NCI-H524 treated with DMSO at 0.1 percent for 48 hours (cell line): ENCODE results near the gene NFIC.
"Not testable (repeated sequence)": the region's sequence is repeated elsewhere in the genome, so short reads cannot be mapped to it uniquely, and the experiment has no call there.

Experiments used
- DNase-seq: peaks from one replicate; lab custom pipeline; 2025; lab: John Stamatoyannopoulos, UW

The NFIC gene

DNA sequence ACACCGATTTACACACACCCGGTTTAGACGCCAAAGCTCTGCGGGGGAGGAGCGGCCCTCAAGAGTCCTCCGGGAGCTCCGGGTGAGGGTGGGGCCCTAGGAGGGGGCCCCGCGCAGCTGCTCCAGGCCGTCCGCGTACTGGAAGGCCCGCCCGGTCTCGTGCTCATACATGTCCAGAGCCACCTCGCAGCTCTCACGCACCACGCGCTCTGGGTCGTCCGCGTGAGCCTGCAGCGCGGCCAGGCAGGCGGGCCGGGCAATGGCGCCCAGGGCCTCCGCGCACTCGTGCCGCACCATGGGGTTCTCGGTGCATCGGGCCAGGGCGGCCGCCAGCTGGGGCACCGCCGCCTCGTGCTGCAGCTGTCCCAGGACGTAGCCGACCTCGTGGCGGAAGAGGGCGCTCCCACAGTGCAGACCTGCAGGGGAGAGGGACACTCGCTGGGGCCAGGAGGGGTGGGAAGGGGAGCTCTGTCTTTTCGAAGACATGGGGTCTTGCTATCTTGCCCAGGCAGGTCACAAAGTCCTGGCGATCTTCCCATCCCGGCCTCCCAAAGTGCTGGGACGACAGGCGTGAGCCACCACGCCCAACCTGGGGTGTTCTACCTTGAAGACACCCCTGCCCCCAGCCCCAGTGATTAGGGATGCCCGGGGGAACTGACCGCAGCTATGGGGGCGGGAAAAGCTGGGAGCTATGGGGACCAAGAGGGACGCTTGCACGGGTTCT, 125.2 kb downstream of the NFIC start:
- DNase-seq: no peak

DNA sequence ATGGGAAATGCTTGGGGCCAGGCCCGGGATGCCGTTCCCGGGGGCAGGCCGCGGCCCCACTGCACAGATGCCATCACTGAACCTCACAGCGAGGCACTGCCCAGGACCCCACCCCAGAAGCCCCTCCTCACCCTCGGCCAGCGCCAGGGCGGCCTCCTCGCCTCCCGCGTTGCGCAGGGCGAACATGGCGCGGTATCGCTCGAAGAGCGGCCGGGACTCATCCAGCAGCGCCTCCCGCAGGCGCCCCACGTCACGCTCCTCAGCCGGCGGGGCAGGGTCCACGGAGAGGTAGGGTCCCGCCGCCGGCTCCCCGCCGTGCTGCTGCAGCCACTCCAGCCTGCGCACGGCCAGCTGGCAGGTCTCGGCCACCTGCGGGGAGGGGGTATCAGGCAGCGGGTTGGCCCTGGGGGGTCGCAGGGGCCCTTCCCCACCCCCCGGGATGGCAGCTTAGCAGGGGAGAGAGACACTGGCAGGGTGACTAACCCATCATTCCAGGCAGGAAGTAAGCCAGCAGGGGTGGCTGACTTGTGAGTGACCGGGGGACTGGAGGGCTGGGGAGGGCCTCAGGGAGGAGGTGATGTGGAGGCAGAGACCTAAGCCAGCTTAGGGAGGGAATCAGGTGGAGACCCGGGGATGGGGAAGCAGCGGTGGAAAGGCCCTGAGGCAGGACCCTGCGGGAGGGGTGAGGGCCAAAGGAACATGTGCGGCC, 125.9 kb downstream of the NFIC start:
- DNase-seq: no peak

DNA sequence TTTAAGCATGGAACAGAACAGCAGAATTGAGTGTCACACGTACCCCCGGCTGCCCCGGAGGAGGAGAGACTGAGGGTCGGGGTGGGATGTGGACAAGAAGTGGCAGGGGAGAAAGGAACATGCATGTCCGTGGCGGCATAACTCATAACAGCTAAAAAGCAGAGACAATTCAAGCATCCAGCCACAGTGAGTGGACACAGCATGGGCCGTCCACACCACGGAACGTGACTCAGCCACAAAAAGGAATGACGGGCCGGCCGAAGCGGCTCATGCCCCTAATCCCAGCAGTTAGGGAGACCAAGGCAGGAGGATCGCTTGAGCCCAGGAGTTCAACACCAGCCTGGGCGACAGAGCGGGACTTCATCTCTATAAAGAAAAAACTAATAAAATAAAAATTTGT, 126.5 kb downstream of the NFIC start:
- no peak for DNase-seq

DNA sequence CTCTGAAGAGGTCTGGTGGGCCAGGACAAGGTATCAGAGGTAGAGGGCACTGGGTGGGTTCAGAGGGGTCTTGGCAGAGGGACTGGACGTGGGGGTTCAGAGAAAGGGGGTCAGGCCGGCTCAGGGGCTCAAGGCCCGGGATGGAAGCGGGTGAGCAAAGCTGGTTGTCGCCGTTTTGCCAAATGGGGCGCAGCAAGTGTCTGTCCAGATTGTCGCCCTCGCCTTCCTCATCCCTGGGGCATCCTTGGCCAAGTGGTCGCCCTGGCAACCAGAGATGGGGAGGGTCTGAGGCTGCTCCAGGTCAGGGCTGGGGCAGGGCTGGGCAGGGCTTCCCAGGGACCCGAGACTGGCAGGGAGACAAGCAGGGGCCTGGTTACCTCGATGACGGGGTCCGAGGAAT, 127.3 kb downstream of the NFIC start:
- no peak for DNase-seq

DNA sequence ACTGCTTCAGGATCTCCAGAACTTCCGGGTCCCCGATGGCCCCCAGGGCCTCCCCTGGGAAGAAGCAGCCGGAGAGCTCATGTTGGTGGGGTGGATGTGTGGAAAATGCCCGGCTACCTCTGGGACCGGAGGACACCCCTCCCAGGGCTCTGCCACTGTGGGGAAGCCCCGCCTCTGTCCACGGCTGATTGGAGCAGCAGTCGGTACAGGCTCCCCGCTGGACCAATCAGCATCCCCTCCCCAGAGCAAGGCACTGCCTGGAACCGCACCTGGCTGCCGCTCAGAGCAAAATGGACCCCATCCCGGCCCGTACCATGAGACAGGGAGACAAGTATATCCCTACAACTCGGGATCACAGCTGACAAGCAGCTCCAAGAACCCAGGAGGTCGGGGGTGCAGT, 127.7 kb downstream of the NFIC start:
- DNase-seq: no peak

DNA sequence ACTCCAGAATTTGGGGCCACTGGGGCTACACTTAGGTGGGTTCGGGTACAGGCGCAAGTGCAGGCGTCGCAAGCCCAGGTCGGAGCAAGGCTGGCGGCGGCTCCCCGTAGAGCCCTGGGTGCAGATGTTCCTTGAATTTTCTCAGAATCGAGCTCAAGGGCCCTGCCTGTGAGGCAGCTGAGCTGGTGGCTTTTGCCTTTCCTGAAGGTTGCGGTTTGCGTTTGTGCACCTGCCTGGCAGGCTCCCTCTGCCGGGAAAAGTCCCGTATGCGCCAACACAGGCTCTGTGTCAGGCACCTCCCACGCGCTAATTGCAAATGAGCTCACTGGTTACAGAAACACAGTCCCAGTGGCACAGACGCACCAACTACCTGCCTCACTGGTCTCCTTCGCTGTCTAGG, 128.2 kb downstream of the NFIC start:
- no peak for DNase-seq

DNA sequence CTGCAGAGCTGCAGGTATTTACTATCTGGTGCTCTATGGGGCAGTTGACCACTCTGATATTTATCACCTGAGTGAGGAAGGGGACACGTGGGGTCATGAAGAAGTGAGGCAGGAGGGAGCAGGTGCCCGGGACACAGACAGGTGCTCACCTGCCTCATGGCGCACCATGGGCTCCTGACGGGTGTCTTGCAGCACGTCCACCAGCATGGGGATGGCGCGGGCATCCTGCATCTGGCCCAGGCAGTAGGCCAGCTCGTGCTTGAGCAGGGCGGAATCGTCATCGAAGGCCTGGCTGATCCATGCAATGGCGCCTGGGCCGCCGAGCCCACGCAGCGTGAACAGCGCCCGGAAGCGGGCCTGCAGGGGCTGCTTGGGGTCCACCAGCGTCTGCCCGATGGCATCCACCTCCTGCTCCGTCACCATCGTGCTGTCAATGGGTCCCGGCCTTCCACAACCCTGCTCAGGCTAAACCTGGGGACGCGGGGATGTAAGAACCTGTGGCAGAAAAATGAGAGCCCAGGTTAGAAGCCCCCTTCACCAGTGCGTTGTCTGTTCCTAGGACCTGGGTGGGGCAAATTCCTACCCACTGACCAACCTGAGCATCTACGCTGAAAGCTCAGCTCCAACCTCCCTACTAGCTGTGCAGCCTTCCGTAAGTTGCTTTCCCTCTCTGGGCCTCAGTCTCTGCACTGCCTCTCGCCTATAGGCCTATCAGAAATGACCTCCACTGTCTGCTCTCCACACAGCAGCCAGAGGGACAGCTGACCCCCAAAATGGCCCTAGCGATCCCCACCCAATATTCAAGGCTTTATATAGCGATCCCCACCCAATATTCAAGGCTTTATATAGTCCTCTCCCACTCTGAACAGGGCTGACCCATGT, 130.2 kb downstream of the NFIC start:
- DNase-seq: no peak

DNA sequence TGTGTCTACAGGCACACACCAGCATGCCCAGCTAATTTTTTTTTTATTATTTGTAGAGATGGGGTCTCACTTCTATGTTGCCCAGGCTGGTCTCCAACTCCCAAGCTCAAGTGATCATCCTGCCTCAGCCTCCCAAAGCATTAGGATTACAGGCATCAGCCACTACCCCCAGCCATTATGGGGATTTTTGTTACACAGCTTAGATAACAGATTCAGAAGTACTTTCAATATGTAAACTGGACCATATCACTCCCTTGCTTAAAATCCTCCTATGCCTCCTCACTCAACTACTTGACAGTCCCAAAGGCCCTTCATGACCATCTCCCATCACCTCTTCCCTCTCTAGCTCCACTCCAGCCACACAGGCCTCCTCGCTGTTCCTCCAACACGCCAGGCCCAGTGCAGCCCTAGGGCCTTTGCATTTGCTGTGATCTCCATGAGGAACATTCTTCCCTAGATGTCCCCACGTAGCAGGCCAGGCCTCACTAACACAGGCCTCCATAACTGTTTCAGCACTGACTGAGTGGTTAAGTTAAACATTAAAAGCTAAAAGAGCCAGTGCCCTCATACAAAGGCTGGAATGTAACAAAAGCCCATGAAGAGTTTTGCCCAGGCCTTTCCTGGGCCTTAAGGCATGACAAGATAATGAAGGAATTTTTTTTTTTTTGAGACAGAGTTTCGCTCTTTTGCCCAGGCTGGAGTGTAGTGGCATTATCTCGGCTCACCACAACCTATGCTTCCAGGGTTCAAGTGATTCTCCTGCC, 131.6 kb downstream of the NFIC start:
- no peak for DNase-seq

DNA sequence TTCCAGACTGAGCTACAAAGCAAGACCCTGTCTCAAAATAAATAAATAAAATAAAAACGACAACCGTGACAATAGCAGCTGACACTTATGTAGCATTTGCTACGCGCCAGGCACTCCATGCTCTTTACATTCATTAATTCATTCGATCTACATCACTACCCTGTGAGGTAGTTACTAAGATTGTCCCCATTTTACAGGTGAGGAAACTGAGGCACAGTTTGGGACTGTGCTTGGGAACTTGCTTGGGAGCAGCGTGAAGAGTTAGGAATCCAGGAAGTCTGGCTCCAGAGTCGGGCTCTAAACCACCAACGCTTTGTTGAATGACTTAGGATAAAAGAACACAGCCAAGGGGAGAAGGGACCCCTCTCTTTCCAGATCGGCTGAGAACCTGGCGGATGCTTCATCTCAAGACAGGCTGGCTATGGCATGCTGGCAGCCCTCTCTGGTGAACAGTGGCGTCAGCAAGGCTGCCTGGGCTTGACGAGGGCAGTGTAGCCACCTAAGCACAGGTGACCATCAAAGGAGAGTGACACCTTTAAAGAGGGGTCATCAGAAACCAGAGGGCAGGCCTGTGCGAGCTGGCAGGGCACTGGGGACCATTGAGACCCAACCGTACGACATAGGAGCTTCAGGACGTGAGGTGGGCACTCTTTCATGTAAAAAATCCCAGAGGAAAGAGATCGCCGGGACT, 133.5 kb downstream of the NFIC start:
- no peak for DNase-seq

DNA sequence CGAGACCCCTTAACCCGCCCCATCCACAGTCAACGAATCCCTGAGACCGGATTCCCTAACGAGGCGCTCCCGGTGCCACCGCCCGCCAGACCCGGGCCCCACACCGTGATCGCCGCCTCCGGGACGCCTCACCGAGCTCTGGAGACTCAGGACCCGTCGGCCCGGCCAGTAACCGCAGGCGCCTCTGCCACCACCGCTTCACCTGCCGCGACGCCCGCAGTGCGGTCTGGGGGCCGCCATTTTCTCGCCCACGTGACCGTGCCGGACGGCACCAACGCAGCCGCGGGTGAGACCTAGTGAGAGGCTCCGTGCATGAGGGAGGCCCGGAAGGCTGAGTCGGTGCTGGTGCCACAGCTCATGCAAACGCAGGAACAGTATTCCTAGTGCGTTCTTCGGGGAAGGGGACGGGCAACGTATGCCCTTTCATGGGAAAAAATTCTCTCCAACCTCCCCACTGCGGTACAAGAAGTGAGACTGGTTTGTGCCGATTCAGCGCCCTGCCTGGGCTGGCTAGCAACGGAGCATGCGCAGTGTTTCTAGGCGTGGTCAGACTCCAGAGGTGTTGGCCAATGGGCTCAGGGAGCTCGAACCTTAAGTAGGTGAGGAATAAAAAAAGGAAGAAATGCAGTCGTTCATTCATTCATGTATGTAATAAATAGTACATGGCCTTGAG, 134.2 kb downstream of the NFIC start, which contains the start of gene DOHH:
Gene DOHH, minus strand, starts transcription at position 246 of the 673 bp plus-strand sequence. CDS start 3,860 bp downstream, outside the sequence.
- DNase-seq: peak; percentile 90

DNA sequence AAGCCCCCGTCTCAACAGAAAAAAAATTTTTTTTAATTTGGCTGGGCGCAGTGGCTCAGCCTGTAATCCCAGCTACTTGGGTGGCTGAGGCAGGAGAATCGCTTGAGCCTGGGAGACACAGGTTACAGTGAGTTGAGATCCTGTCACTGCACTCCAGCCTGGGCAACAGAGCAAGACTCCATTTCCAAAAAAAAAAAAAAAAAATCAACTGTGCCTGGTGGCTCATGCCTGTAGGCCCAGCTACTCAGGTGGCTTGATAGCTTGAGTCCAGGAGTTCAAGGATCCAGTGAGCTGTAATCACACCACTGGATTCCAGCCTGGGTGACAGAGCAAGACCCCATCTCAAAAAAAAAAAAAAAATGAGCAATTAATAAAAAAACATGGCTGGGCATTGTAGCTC, 135.4 kb downstream of the NFIC start:
- no peak for DNase-seq

DNA sequence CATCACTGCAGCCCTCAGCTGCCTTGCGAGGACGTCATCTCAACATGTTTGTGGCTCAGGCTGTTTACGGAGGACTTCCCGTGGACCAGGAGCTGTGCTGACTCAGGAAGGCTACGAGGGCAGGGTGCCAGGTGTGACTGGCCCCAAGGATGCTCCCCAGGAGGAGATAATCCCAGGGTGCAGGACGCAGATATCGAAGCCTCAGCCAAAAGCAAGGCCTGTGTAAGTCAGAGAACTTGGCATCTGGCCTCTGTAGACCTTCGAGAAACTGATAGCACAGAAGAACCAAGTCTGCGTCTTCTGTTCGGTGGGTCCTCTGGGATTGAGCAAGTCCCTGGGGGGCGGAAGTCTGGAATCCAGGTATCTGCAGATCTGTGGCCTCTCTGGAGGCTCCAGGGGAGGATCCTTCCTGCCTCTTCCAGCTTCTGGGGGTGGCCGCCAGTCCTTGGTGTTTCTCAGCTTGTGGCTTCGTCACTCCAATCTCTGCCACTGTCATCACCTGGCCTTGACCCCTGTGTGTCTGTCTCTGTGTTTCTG, 136.7 kb downstream of the NFIC start:
- DNase-seq: no peak

DNA sequence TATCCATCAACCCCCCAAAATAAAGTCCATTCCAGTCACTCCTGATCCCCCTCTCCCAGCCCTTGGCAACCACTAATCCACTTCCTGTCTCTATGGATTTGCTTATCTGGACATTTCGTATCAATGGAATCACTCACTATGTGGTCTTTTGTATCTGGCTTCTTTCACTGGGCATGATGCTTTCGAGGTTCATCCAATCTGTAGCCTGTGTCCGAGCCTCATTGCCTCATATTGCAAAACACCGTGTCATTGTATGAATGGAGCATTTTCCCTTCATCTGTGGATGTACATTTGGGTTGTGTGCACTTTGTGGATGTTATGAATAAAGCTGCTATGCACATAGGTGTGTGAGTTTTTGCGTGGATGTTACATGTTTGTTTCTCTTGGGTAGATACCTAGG, 138.4 kb downstream of the NFIC start:
- DNase-seq: no peak

DNA sequence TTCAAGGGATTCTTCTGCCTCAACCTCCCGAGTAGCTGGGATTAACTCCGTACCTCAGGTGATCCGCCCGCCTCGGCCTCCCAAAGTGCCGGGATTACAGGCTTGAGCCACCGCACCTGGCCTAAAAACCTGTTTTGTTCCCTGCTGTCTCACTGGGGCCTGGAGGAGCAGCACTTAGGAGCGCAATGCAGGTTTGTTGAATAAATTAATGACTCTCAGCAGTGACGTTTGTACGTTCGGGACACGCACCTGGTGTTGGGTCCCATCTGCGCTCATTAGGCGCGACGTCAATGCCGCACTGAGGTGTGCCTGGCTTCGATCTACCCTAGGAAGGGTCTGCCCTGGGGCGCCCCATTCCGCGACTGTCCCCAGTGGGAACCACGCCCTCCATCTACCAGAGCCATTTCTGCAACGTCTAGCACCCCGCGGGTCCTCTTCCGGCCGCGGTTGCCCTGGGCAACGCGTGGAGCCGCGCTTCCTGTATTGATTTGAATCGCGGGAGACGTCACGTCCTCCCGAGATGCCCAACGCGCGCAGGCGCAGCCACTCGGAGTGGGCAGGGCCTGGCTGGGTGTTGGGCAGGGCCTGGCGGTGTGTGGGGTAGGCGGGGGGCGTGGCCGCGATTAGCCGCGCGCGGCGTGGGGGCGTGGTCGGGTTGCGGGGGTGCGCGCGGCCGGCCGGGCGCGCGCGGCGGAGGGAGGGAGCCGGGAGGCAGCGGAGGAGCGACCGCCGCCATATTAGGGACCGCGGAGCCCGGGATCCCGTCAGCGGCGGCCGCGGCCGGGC, 139.4 kb downstream of the NFIC start, which contains the start of gene FZR1:
Gene FZR1, plus strand, starts transcription at position 714 of the 786 bp plus-strand sequence. CDS start 16,679 bp downstream, outside the sequence.
- peak; percentile 90 for DNase-seq

DNA sequence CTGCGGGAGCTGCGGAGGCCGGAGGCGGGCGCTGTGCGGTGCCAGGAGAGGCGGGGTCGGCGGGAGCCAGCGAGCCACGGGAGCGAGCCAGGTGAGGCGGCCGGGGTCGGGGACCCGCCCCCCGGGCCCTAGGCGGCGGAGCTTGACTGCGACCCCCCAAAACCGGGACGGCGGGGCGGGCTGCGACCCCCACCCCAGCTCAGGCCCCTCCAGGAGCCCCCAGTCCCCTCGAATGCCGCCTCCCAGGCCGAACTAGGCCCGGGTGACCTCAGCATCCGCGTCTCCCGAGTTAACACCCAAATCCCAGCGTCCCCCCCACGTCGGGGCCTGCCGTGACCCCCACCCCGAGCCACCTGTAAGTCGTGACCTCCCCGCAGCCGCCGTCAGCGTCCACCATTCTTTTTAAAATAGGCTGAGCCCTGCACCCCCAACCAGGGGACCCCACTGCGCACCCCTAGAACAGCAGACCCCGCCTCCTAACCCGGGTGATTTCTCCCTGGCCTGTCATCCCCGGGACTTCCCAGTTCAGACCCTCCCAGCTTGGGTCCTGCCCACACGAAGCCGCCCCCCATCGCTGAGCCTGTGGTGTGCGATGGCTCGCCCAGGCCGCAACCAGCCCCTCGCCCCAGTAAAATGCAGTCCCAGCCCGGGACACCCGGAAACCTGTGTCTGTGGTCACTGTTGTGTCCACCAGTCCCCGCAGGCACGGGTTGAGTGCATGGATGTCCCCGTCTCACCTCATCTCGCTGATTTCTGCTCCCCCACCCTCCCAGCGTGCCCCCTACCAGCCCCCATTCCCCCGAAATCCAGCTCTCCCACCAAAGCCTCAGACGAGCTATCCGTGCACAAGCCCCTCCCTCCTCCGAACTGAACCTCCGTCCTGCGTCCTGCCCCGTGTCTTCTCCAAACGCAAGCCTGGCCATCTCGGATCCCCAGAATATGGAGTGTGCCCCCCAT, 140.3 kb downstream of the NFIC start:
- DNase-seq: no peak

DNA sequence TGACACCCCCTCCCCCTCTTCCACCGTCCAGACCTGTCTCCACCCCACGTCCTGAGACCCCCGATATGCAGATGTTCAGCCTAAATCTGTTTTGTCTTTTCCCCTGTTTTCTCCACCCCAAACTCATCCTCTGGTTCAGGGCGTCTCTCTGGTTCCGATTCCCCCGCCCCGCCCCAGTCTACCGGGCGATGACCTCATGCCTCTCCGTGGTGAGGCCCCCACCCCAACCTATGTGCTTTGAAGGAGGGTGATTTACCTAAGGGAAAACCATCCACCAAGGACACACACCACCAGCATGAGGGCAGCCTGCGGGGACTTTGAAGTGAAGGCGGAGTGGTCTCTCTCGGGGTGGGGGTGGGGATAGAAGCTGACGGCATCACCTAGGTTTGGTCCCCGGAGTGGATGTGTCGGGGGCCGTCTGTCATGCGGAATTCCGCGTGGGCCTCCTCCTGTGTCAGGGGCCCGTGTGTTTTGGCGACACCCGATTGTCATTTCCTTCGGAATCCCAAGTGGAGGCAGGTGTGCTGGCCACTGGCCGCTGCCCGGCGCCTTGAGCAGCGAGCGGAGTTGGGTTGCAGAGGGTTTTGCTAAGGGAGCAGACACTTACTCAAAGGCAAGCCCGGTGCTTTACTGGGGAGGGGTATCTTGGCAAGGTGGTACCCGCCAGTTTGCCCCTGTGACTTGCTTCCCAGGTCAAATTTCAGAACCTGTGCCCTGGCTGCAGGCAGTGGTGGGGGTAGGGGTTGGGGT, 141.2 kb downstream of the NFIC start:
- DNase-seq: no peak

DNA sequence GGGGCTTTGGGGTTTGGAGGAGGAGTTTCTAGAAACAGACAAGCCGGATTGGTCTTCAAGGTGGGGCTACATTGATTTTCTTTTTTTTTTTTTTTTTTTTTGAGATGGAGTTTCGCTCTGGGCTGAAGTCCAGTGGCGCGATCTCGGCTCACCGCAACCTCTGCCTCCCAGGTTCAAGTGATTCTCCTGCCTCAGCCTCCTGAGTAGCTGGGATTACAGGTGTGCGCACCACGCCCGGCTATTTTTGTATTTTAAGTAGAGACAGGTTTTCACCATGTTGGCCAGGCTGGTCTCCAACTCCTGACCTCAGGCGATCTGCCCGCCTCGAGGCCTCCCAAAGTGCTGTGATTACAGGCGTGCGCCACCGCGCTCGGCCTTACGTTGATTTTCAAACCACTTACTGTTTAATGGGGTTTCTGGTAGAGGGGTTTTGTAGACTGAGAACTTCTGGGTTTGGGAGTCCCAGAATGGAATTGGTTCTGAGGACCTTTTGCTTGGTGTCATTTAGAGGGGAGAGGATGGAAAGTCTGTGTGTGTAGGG, 141.8 kb downstream of the NFIC start:
- not testable (repeated sequence) for DNase-seq
